Measurements from ENCODE around the gene ARHGAP1.

The ARHGAP1 gene

GRCh38 chr11:46698597-46698996 lies 1.8 kb downstream of the ARHGAP1 start:
- H3K4me3 ChIP-seq (ENCODE audit: low read depth, low read length), result no peak overlapping the region
- TF ChIP-seq CTCF (IDR thresholded peaks at IDR 0.05; ENCODE audit: borderline replicate concordance, insufficient read depth, low read depth, low read length), result no peak

GRCh38 chr11:46697723-46698122 lies 2.7 kb downstream of the ARHGAP1 start:
- TF ChIP-seq CTCF (IDR thresholded peaks at IDR 0.05; ENCODE audit: borderline replicate concordance, insufficient read depth, low read depth, low read length), result no peak
- H3K4me3 ChIP-seq (ENCODE audit: low read depth, low read length), result no peak overlapping the region

GRCh38 chr11:46697303-46697702 lies 3.1 kb downstream of the ARHGAP1 start:
- no peak for TF ChIP-seq CTCF (IDR thresholded peaks at IDR 0.05; ENCODE audit: borderline replicate concordance, insufficient read depth, low read depth, low read length)
- no peak overlapping the region for H3K4me3 ChIP-seq (ENCODE audit: low read depth, low read length)

GRCh38 chr11:46696212-46696558 lies 4.2 kb downstream of the ARHGAP1 start:
- TF ChIP-seq CTCF (IDR thresholded peaks at IDR 0.05; ENCODE audit: borderline replicate concordance, insufficient read depth, low read depth, low read length), result no peak
- H3K4me3 ChIP-seq (ENCODE audit: low read depth, low read length), result no peak overlapping the region

- TF ChIP-seq CTCF (IDR thresholded peaks at IDR 0.05; ENCODE audit: borderline replicate concordance, insufficient read depth, low read depth, low read length), result no peak
- no peak overlapping the region for H3K4me3 ChIP-seq (ENCODE audit: low read depth, low read length)
Observed at GRCh38 chr11:46695345-46696211, 4.8 kb downstream of the ARHGAP1 start.

DNA sequence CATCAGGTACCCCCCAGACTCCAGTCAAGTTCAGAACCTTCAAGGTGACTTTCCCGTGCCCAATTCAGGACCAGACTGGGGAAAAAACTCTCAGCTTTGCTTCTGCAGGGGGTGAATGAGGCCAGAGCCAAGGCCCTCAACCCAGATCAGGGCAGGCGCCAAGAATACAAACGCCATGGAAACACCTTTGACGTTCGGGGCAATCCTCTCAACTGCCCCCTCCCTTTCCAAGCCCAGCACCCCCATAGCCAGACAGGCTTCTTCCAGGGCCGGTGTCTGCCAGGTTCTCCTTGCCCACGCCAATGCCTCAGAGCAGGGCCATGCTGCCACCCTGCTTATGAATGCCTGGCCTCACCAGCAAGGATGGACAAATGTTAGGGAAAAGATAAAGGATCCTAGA lies 5.8 kb downstream of the ARHGAP1 start:
- TF ChIP-seq CTCF (IDR thresholded peaks at IDR 0.05; ENCODE audit: borderline replicate concordance, insufficient read depth, low read depth, low read length), result no peak
- no peak overlapping the region for H3K4me3 ChIP-seq (ENCODE audit: low read depth, low read length)

- no peak overlapping the region for H3K4me3 ChIP-seq (ENCODE audit: low read depth, low read length)
- no peak for TF ChIP-seq CTCF (IDR thresholded peaks at IDR 0.05; ENCODE audit: borderline replicate concordance, insufficient read depth, low read depth, low read length)
Observed at GRCh38 chr11:46694072-46694471, 6.3 kb downstream of the ARHGAP1 start.

All from GM12875 (cell line).